Stimulated activated memory B cell treated with anti-CD40 and anti-IgM and Interleukin-4, amounts not matched to agents 10 μg/mL and 1 μg/mL and 100 μg/mL, for 72 hours (primary cell): Measurements from ENCODE around the gene C2CD4B.

Experiments
- ATAC-seq: fragments of 150-1000 bp; cut with Tn5 transposase; 2 replicates; pipeline ENCODE4 v1.10.0; 2021
- H3K27ac Mint-ChIP-seq: one replicate; pipeline ENCODE4 v1.8.0; 2022; ENCODE audit warnings: mild to moderate bottlenecking, mixed read lengths
- H3K27me3 Mint-ChIP-seq: one replicate; pipeline ENCODE4 v1.8.0; 2022; ENCODE audit warnings: mixed read lengths
- H3K36me3 Mint-ChIP-seq: one replicate; pipeline ENCODE4 v1.8.0; 2022; ENCODE audit warnings: mixed read lengths
- H3K4me1 Mint-ChIP-seq: one replicate; pipeline ENCODE4 v1.8.0; 2022; ENCODE audit warnings: mixed read lengths
- H3K4me3 Mint-ChIP-seq: one replicate; pipeline ENCODE4 v1.8.0; 2022; ENCODE audit warnings: mild to moderate bottlenecking, moderate library complexity, mixed read lengths
- H3K9me3 Mint-ChIP-seq: one replicate; pipeline ENCODE4 v1.8.0; 2022; ENCODE audit warnings: mixed read lengths

Gene C2CD4B

DNA sequence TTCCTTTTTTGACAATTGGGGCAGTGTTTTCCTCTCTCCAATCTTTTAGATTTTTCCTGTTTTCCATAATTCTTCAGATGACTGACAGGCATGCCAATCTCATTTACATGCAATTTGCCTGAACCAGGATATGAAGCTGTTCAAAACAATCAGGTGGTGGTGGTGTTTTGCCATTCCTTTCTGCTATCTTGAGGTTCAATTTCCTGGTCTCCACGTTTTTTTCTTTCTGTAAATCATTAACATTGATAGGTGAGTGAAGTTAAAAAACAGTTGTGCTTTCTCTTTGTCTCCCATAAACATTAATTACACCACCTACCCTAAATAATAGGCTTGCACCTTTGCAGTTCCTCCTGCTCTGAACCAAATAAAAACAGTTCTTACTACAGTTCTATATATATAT lies 49.2 kb downstream of the C2CD4B start:
- H3K36me3 Mint-ChIP-seq = no peaks in the 10 kb centered on the region
- no peaks in the 10 kb centered on the region for H3K4me1 Mint-ChIP-seq
- H3K9me3 Mint-ChIP-seq = no peaks in the 10 kb centered on the region
- peaks cover 58% of the 10 kb centered on the region for H3K27me3 Mint-ChIP-seq
- H3K4me3 Mint-ChIP-seq = no peak overlapping the region
- no peak for ATAC-seq
- no peak overlapping the region for H3K27ac Mint-ChIP-seq
